ENCODE data around the gene METAP2.

The METAP2 gene

GRCh38 chr12:95516757-95517156, 42.8 kb downstream of the METAP2 start:
- no peak for DNase-seq

DNA sequence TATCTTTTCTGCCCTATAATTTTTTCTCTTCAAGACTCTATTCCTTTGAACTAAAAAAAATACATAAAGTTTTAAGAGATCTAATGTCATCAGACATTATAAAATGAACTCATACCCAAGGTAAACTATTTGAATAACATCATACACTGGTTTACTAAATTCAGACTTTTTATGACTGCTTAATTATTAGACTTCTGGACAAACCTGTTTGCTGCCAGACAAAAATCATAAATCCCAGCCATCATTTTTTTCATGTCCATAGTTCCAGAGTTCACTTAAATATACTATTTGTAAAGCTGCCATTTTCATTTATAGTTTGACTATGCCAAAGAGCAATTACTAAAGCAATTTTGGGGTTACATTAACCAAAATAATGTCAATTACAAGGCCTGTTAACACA, 43.3 kb downstream of the METAP2 start:
- no peak for DNase-seq

- DNase-seq: no peak
Measured at GRCh38 chr12:95518944-95519343, 45.0 kb downstream of the METAP2 start.

DNA sequence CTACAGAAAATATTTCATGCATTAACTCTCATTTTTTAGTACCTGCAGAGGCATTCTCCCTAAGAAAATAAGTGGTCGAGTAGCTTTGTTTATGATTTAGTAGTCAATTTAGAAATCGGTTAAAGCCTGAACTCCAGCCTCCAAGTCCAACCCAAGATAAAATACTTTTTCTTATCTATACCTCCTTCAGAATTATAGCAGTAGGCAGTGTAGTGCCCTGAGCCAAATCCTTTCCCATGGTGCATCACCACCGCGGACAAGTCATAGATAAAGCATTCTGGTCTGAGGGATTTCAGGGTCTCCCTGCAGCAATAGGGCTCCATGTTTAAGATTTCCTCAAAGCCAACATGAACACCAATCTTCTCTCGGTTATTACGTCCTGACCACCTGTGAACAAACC, 46.9 kb downstream of the METAP2 start:
- no peak for DNase-seq

GRCh38 chr12:95522692-95523091, 48.7 kb downstream of the METAP2 start:
- DNase-seq: no peak

- no peak for DNase-seq
Measured at GRCh38 chr12:95528431-95528830, 54.5 kb downstream of the METAP2 start.

DNA sequence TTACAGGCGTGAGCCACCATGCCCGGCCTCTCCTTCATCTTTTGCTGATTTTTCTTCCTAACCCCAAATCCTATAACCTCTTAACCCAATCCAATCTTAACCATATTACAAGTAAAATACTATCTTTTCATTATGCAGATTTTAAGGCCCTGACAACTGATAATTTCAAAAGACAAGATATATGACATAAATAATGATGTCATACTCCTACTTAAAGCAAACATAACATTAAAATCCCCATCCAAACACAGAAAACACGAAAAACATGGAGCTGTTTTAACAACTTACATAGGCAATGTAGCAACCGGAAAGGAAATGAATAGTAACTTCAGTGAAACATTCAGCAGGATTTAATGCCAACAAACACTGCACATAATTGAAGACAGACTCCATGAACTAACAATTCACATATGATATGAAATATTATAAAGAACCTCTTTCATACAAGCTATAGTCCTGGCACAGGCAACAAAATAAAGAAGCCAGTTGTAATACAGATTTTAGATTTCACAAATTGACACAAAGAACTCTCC, 55.8 kb downstream of the METAP2 start:
- DNase-seq: no peak

DNA sequence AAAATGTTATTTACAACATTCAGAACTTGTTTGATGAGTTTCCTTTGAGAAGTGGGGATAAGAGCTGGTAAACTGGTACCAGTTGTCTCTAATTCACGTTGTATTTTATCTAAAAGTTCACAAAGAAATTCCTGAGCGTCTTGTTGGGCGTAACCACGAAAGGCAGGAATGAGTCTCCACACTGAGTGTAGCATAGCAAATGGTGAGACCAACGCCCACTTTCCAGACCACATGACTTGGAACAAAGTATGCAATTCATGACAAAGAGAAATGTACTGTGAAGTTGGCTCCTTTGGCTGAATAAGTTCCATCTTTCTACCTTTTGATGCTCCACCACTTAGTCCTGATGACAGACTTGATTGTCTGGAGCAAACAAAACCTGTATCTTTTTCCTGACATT, 58.9 kb downstream of the METAP2 start:
- DNase-seq: no peak

DNA sequence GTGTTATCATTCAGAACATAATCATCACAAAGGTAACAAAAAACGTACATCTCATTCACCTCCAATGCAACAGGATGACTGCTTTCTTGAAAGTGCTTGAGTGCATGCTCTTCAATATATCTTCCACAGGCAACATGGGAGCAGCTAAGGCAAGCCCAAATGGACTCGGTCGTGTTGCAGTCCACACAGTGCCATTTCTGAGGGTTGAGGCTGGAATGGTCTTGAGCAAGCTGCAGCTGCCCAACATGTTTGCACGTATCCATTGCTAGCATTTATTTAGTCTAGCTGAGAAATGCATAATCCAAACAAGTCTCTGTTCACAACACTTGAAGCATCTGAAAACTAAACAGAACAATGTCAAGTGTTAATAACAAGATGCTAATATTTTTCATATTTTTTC, 60.0 kb downstream of the METAP2 start:
- DNase-seq: no peak

DNA sequence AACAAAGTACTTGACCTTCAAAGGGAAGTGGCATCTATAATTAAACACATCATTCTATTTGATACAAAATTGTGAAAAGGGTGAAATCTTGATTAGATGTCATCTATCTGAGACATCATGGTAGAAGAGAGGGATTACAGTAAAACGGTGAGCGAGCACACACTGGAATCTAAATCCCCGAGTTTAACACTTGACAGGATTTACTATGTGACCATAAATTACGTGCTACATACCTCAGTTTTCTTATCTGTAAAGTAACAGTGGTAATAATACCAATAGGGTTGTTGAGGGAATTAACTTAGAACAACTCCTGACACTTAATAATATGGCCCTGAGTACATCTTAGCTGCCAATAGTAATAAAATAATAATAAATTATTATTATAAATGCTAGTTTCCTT, 64.1 kb downstream of the METAP2 start:
- no peak for DNase-seq

- no peak for DNase-seq
Measured at GRCh38 chr12:95538656-95539055, 64.7 kb downstream of the METAP2 start.

DNA sequence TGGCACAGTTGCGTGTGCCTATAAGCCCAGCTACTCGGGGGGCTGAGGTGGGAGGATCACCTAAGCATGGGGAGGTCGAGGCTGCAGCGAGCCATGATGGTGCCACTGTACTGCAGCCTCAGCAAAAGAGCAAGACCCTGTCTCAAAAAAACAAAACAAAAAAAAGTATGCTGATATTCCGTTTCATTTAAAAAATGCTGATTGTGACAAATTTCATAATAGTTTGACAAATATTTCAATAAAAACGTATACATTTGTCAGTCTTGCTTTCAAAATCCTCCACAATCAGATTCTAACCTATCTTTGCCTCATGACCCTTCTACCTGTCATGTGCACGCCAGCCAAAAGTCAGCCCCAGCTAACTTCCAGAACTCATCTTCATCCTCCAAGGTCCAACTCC, 67.5 kb downstream of the METAP2 start:
- DNase-seq: no peak

GRCh38 chr12:95543305-95543704, 69.4 kb downstream of the METAP2 start:
- DNase-seq: no peak

DNA sequence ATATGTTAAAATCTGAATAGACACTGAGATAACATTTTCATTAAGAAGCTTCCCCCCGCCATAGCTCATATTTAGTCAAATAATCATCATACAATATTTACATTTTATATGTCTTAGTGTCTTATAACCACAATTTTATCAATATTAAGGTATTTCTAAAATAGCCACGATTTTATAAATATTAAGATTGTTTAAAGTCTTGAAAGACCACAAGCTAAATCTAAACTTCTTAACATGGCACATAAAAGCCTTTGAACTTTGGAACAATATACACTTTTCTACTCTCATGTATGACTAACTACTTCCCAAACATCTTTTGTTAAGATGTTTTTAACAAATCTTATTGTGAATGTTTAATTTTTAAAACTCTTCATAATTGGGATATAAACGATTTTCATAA, 70.8 kb downstream of the METAP2 start:
- no peak for DNase-seq

DNA sequence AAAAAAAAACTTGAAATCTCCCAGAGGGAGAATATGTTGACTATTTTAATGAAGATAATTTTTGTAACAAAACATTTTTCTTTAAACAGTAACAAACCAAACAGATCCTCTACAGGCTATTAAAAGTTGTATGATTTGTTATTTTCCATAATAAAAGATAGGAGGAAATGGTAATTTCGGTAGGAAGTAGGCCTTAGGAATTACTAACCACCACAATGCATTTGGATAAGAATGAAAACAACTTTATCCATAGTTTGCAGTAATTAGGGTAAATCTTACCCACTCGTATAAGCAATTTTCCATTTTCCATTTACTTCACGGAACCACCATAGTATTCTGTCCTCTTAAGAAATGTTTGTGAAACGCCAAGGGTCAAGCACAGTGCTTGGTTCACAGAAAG, 71.4 kb downstream of the METAP2 start:
- no peak for DNase-seq

DNA sequence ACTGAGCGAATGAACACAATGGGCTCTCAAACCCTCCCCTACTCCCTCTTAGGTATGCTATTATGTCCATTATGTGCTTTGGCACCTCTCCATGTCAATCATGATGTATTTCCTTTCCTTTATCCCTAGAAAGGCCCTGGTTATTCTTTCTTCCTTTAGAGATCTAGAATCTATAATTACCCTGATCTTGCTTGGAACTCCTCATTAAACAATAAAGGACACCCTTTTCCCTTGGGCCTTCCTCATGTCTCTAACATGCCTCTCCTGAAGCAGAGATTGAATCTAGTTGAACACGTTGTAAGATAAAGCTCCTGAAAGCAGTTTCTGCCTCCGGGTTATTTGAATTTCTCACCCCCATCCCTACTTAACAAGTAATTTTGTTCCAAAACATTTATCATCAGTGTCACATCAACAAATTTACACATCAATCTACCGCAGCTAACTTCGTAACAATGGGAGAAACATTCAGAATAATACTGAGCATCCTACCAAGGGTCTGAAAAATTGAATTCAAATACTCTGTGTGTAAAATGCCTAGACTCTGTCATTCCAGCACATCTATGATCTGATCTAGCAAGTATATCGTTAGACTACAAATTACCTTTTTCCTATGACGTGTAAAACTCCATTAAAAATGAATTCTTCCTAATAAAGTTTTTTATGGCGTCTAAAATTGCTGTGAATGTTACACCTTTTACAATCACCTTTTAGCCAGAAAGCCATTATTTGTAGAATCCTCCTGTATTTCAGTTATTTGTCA, 72.0 kb downstream of the METAP2 start:
- no peak for DNase-seq

GRCh38 chr12:95546491-95546813, 72.5 kb downstream of the METAP2 start:
- no peak for DNase-seq

DNA sequence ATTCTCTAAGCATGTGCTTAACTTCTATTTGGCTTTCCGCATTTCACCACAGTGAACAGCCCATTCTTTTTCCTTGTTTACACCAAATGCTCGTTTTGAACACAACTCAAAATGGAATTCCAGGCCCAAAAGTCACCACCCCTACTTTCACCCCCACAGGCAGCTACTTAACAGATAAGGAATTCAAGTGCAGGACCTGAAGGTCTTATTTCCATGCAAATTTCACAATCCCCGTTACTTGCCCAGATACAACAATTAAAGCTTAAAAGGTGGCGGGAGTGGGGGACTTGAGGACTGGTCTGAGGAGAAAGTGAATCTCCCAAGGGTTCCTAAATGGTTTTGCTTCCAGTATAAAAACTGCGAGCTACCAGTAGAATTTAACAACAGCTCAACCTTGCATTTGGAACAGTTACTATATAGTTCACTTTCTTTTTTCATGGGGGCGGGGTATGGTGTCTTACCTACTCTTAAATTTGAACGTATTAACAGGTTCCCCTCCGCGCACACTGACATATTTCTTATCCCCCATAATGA, 73.6 kb downstream of the METAP2 start:
- DNase-seq: no peak

- peak; percentile 5 for DNase-seq
Measured at GRCh38 chr12:95548056-95548538, 74.1 kb downstream of the METAP2 start.

DNA sequence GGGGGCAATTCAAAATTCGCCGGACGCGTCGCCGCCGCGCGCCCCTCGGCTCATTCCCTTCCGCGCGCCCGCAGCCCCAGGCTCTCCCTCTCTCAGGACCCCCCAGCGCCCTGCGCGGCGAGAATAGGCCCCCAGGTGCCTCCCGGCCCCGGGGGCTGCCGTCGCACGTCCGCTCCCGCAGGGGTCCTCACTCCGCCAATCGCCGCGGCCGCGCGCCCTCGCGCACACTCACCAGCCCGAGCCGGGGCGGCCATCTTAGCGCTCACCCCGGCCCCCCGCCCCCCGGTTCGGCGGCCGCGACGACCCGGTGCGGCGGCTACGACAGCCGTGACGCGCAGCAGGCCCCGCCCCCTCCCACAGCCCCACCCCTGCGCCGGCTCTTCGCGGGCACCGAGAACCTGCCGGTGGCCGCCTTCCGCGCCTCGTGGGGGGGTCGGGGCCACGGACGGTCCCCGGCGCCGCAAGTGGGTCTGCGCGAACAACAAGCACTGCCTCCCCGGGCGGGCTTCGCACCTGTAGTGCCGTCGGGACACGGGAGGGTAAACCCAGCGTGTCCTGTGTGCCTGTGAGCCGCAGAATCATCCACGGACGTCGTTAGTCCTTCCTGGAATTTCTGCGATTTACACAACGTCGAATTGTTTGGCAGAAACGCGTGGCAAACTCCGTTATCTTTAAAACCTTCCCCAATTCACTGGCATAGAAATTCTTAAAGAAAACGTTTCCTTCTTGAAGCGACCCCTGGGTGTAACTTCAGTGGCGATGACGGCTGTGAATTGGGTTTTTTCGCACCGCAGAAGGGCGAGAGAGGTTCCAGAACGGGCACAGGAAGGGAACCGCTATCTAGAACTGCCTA, 74.8 kb downstream of the METAP2 start:
- peak; percentile 38 for DNase-seq

- DNase-seq: no peak
Measured at GRCh38 chr12:95549392-95550084, 75.6 kb downstream of the METAP2 start.

DNA sequence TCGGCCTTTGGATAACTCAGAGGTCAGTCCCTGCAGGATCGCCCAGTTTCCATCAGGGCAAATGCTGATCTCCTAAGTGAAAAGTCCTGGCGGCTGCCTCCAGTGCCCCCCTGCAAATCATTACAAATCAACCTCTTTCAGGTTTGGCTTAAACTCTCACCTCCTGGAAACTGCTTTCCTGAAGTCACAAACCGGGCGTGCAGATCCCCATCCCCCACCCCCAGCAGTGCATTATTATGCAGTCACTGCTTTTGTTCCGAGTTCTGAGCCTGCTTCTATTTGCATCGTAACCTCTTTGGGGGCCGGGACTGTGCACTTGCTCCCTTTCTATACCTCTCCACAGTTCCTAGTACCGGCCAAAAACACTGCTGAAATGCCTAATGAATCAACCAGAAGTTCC, 77.4 kb downstream of the METAP2 start, which contains the start of gene USP44:
TSS of gene USP44 (minus strand) at position 172 of the 400 bp plus-strand sequence. CDS start 17,220 bp downstream, outside the sequence.
- DNase-seq: no peak

DNA sequence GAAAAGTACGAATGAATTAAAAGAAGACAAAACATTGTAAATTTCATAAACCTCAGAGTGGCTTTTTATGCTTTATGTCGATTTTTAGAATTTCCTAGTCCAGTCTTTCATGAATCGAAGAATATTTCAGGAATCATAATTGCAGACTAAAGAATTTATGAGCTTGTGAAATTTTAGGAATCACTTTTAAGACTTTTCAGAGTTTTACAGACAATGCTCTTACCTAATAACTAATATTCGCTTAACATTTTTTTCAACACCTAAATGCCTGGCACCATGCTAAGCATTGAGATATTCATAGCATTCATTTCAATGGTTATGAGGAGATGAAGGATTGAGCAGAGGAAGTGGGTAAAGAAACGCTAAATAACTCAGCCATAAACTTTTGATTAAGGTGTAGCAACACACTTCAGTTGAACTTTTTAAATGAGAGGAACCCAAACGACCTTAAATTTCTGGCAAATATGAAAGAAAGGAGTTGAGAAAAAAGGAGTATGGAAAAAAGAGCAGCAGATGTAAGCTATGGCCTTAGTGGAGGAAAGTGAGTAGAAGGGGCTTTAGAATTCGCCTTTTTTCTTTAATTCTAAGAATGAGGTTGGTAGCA, 78.1 kb downstream of the METAP2 start:
- no peak for DNase-seq
